Fibroblast of villous mesenchyme (primary cell): ENCODE measurements around the gene PDK3. TPM values are rescaled to one million over a fixed set of nuclear protein-coding genes. Genes with fewer than 3 reads are reported as not detected.
A peak's percentile ranks its signal among the peaks of the same experiment; 100 is the strongest.

Experiments
- DNase-seq: peaks from one replicate; pipeline ENCODE4 v3.0.0-alpha.2; 2010; ENCODE audit warnings: low read depth
- H3K4me3 ChIP-seq: 2 replicates; pipeline ENCODE4 v1.5.1; 2011; ENCODE audit warnings: low read depth, mild to moderate bottlenecking, low read length
- total RNA-seq: library from RNA; depleted of rRNA; stranded (reverse); fragments of >200 nt; gene quantifications from 2 replicates; pipeline ENCODE4 v1.2.3, GENCODE V29; 2012
- TF ChIP-seq, protein P1 (sequence below): IDR thresholded peaks from 2 replicates; pipeline ENCODE4 v1.5.1; 2012; ENCODE audit warnings: low read depth, mild to moderate bottlenecking, low read length; ENCODE audit not compliant: insufficient read depth

The PDK3 gene
- total RNA-seq, 1 donor = 3.9 TPM

DNA sequence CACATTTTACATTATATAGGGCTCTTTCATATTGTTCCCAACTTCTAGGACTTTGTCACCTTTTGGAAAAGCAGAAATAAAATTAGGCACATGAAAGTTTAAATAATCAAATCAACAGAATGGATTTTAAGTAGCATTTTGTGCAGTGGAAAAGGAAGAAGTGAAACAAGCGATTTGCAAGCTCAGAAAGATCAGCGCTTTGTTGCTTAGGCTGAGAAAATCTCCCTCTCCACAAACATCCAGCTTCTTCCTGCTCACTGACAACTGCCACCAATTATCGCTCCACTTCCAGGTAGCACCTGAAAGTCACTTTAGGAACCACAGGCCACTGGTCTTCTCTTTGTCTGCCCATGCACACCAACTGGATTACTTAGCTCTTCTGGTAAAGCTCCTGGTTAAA, 2.0 kb upstream of the PDK3 start:
- no peak for DNase-seq
- no peak overlapping the region for H3K4me3 ChIP-seq
- TF ChIP-seq, protein P1, sequence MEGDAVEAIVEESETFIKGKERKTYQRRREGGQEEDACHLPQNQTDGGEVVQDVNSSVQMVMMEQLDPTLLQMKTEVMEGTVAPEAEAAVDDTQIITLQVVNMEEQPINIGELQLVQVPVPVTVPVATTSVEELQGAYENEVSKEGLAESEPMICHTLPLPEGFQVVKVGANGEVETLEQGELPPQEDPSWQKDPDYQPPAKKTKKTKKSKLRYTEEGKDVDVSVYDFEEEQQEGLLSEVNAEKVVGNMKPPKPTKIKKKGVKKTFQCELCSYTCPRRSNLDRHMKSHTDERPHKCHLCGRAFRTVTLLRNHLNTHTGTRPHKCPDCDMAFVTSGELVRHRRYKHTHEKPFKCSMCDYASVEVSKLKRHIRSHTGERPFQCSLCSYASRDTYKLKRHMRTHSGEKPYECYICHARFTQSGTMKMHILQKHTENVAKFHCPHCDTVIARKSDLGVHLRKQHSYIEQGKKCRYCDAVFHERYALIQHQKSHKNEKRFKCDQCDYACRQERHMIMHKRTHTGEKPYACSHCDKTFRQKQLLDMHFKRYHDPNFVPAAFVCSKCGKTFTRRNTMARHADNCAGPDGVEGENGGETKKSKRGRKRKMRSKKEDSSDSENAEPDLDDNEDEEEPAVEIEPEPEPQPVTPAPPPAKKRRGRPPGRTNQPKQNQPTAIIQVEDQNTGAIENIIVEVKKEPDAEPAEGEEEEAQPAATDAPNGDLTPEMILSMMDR = no peak

DNA sequence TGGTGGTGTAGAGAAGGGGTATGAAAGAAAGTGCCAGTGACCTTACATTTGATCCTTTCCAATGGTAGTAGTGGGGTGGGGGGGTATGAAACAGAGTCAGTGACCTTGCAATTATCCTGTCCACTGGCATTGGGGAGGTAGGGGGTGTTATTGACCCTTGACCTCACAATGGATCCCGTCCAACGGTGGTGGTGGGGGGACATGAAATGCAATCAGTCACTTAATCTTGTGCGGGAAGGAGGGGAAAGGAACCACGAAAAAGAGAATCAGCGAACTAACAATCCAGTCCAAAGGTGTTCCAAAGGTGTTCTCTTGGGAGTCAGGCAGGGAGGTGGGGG, 619 bp upstream of the PDK3 start:
- H3K4me3 ChIP-seq = peak overlapping the region; percentile 60
- DNase-seq = no peak
- TF ChIP-seq, protein P1 = no peak

DNA sequence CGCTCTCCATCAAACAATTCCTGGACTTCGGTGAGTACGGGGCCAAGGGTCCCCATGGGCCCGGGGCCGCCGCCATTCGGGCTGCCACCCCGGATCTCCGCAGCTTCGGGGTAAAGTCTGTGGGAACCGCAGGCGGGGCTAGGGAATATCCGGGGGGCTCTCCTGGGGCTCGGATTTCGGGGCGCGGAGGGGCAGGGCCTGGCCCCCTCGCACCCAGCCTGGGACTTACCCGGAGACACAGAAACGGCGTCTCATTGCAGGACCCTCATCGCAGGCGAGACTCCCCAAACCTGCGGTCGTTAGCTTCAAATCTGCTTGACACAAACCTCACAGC, 413 bp downstream of the PDK3 start:
- no peak for DNase-seq
- TF ChIP-seq, protein P1 = no peak
- H3K4me3 ChIP-seq = peak overlapping the region; percentile 63

DNA sequence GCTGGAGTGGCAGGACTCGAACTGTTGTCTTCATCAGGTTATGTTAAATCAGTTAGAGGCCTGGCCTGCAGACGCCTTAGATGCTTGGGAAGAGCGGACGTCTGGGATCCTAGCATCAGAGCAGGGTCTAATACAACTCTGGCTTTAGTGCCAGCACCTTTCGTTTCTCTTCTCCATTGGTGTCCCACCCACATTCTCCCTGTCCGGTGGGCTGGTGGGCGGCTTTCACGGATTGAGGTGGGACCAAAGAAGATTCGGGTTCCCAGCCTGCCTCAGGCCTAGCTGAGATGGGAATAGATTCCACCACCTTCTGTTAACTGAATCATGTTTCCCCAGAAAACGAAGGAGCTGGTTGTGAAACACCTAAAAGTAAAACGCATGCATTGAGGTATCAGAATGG, 939 bp downstream of the PDK3 start:
- no peak for DNase-seq
- TF ChIP-seq, protein P1 = no peak
- no peak overlapping the region for H3K4me3 ChIP-seq

DNA sequence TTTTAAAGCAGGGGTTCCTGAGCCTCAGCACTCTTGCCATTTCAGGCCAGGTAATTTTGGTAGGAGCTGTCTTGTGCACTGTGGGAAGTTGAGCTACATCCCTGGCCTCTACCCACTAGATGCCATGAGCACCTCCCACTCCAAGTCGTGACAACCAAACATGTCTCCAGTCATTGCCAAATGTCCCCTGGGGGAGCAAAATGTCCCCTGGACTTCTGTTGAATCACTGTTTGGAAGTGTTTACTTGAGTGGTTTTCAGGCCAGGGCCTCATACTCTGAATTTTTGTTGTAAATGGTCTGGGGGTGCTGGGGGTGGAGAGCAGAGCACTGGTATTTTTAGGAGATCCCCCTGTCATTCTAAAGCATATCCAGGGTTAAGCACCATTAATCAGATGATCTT, 3.2 kb downstream of the PDK3 start:
- H3K4me3 ChIP-seq = no peak overlapping the region
- no peak for DNase-seq
- TF ChIP-seq, protein P1 = no peak

- no peak overlapping the region for H3K4me3 ChIP-seq
- DNase-seq = no peak
- TF ChIP-seq, protein P1 = no peak
Measured at GRCh38 chrX:24471808-24472207, 6.7 kb downstream of the PDK3 start.

DNA sequence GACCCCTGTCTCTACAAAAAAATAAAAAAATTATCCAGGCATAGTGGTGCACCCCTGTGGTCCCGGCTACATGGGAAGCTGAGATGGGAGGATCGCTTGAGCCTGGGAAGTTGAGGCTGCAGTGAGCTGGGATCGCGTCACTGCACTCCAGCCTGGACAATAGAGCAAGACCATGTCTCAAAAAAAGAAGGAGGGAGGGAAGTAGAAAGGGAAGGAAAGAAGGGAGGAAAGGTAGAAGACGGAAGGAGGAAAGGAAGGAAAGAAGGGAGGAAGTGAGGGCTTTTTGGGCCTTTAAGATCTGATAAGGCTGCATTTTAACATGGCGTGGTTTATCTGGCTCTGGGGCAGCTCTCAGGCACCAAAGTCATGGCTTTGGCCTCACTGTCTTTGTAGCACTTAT, 10.4 kb downstream of the PDK3 start:
- no peak for DNase-seq
- TF ChIP-seq, protein P1 = no peak
- H3K4me3 ChIP-seq = no peak overlapping the region
